IPS-20b (cell line): ENCODE measurements around the gene KLHDC2.
"Not testable (repeated sequence)": the region's sequence is repeated elsewhere in the genome, so short reads cannot be mapped to it uniquely, and the experiment has no call there.

Source experiments
- H3K27ac ChIP-seq: one replicate; pipeline ENCODE4 v1.5.1; 2013; ENCODE audit warnings: low read length
- H3K27me3 ChIP-seq: 2 replicates; pipeline ENCODE4 v1.6.1; 2013; ENCODE audit warnings: mild to moderate bottlenecking, low read length, inconsistent platforms; ENCODE audit not compliant: insufficient read depth
- H3K36me3 ChIP-seq: 2 replicates; pipeline ENCODE4 v1.6.1; 2013; ENCODE audit warnings: low read depth, mild to moderate bottlenecking, inconsistent platforms, low read length, moderate library complexity; ENCODE audit not compliant: insufficient read depth
- H3K4me1 ChIP-seq: 2 replicates; pipeline ENCODE4 v1.6.1; 2013; ENCODE audit warnings: mild to moderate bottlenecking, control low read depth, inconsistent platforms, low read length, moderate library complexity; ENCODE audit not compliant: insufficient read depth
- H3K4me3 ChIP-seq: 2 replicates; pipeline ENCODE4 v1.5.1; 2013; ENCODE audit warnings: mild to moderate bottlenecking, low read length, inconsistent platforms
- H3K9ac ChIP-seq: 2 replicates; pipeline ENCODE4 v1.6.1; 2013; ENCODE audit warnings: low read depth, mild to moderate bottlenecking, inconsistent platforms, low read length, moderate library complexity
- H3K9me3 ChIP-seq: 2 replicates; pipeline ENCODE4 v1.6.1; 2013; ENCODE audit warnings: mild to moderate bottlenecking, low read depth, low read length, inconsistent platforms; ENCODE audit not compliant: insufficient read depth

Gene KLHDC2

GRCh38 chr14:49767571-49768300 is at the start of gene KLHDC2:
Gene KLHDC2, plus strand, starts transcription at chr14:49768153. Its CDS starts 316 bp downstream, at chr14:49768469.
- peaks cover 8% of the 10 kb centered on the region; the same call in 1 of the 2 replicates for H3K36me3 ChIP-seq
- H3K4me3 ChIP-seq = peak within 1 kb of the TSS; percentile 99
- H3K4me1 ChIP-seq = peaks cover 3% of the 10 kb centered on the region
- no peaks in the 10 kb centered on the region for H3K9me3 ChIP-seq
- H3K27me3 ChIP-seq = no peaks in the 10 kb centered on the region
- peak within 1 kb of the TSS; percentile 92 for H3K27ac ChIP-seq
- peak within 1 kb of the TSS; percentile 99 for H3K9ac ChIP-seq

GRCh38 chr14:49720744-49721143 is 47.2 kb upstream of the KLHDC2 start:
- Histone ChIP-seq H3K27ac (no peak overlapping the region), H3K27me3 (no peaks in the 10 kb centered on the region), H3K9ac (no peak overlapping the region), H3K36me3 (no peaks in the 10 kb centered on the region), H3K9me3 (no peaks in the 10 kb centered on the region), H3K4me3 (no peak overlapping the region), H3K4me1 (no peaks in the 10 kb centered on the region)

GRCh38 chr14:49721733-49722435 is 46.1 kb upstream of the KLHDC2 start:
- H3K36me3 ChIP-seq, H3K27ac ChIP-seq, H3K27me3 ChIP-seq, H3K4me1 ChIP-seq, H3K9me3 ChIP-seq, H3K9ac ChIP-seq, H3K4me3 ChIP-seq: not testable (repeated sequence)

- no peaks in the 10 kb centered on the region for H3K9me3 ChIP-seq
- no peak overlapping the region for H3K27ac ChIP-seq
- H3K4me3 ChIP-seq = no peak overlapping the region
- no peak overlapping the region for H3K9ac ChIP-seq
- H3K4me1 ChIP-seq = no peaks in the 10 kb centered on the region
- no peaks in the 10 kb centered on the region for H3K36me3 ChIP-seq
- no peaks in the 10 kb centered on the region for H3K27me3 ChIP-seq
These were observed 40.8 kb upstream of the KLHDC2 start for GRCh38 chr14:49727171-49727570.

GRCh38 chr14:49732896-49733295 is 35.1 kb upstream of the KLHDC2 start:
- Histone ChIP-seq H3K4me1 (no peaks in the 10 kb centered on the region), H3K9me3 (no peaks in the 10 kb centered on the region), H3K4me3 (no peak overlapping the region), H3K9ac (no peak overlapping the region), H3K27ac (no peak overlapping the region), H3K27me3 (no peaks in the 10 kb centered on the region), H3K36me3 (no peaks in the 10 kb centered on the region)

- Histone ChIP-seq H3K27ac (no peak overlapping the region), H3K4me3 (no peak overlapping the region)
These were observed 34.1 kb upstream of the KLHDC2 start for GRCh38 chr14:49733836-49734235.

GRCh38 chr14:49735669-49736068 is 32.3 kb upstream of the KLHDC2 start:
- not testable (repeated sequence) for H3K36me3 ChIP-seq, H3K27ac ChIP-seq, H3K4me3 ChIP-seq, H3K27me3 ChIP-seq, H3K9ac ChIP-seq, H3K4me1 ChIP-seq, H3K9me3 ChIP-seq

More at GRCh38 chr14:49733836-49734235, 34.1 kb upstream of the KLHDC2 start:
- Histone ChIP-seq H3K36me3 (no peaks in the 10 kb centered on the region), H3K27me3 (no peaks in the 10 kb centered on the region), H3K9ac (no peak overlapping the region), H3K4me1 (no peaks in the 10 kb centered on the region), H3K9me3 (no peaks in the 10 kb centered on the region)

GRCh38 chr14:49745191-49745590 is 22.8 kb upstream of the KLHDC2 start:
- H3K27me3 ChIP-seq = no peaks in the 10 kb centered on the region
- no peaks in the 10 kb centered on the region for H3K36me3 ChIP-seq
- no peak overlapping the region for H3K9ac ChIP-seq
- H3K4me1 ChIP-seq = no peaks in the 10 kb centered on the region
- H3K9me3 ChIP-seq = no peaks in the 10 kb centered on the region
- H3K4me3 ChIP-seq = no peak overlapping the region
- H3K27ac ChIP-seq = no peak overlapping the region

- H3K36me3 ChIP-seq = not testable (repeated sequence)
These were observed 21.5 kb upstream of the KLHDC2 start for GRCh38 chr14:49746476-49746875.

GRCh38 chr14:49754570-49755097 is 13.3 kb upstream of the KLHDC2 start:
- no peak overlapping the region for H3K9ac ChIP-seq
- no peak overlapping the region for H3K4me3 ChIP-seq
- peaks cover 3% of the 10 kb centered on the region; the same call in 1 of the 2 replicates for H3K9me3 ChIP-seq
- no peaks in the 10 kb centered on the region for H3K27me3 ChIP-seq
- H3K36me3 ChIP-seq = no peaks in the 10 kb centered on the region
- H3K27ac ChIP-seq = no peak overlapping the region
- H3K4me1 ChIP-seq = no peaks in the 10 kb centered on the region

More at GRCh38 chr14:49746476-49746875, 21.5 kb upstream of the KLHDC2 start:
- H3K4me1 ChIP-seq, H3K4me3 ChIP-seq, H3K9ac ChIP-seq, H3K27me3 ChIP-seq, H3K9me3 ChIP-seq, H3K27ac ChIP-seq: not testable (repeated sequence)

GRCh38 chr14:49755378-49755777 is 12.6 kb upstream of the KLHDC2 start:
- Histone ChIP-seq H3K4me3 (no peak overlapping the region), H3K36me3 (no peaks in the 10 kb centered on the region), H3K9ac (no peak overlapping the region), H3K4me1 (no peaks in the 10 kb centered on the region), H3K9me3 (peaks cover 3% of the 10 kb centered on the region; the same call in 1 of the 2 replicates), H3K27me3 (no peaks in the 10 kb centered on the region), H3K27ac (no peak overlapping the region)
